RPMI7951 (cell line): ENCODE results near the gene DUSP7. TPM values are rescaled to one million over a fixed set of nuclear protein-coding genes. Genes with fewer than 3 reads are reported as not detected.

ENCODE experiments used
- DNase-seq: peaks from one replicate; pipeline ENCODE4 v3.0.0-alpha.2; 2012; ENCODE audit warnings: low read depth
- total RNA-seq: library from RNA; depleted of rRNA; stranded (reverse); fragments of >200 nt; shearing (Covaris generic); gene quantifications from 2 replicates; pipeline ENCODE4 v1.2.3, GENCODE V29; 2014

DUSP7 gene
- total RNA-seq, 1 experiment from 2014 or later, result 16.9 TPM

- no peak for DNase-seq
Measured at GRCh38 chr3:52026041-52026440, 30.3 kb downstream of the DUSP7 start.

GRCh38 chr3:52025453-52025852 lies 30.9 kb downstream of the DUSP7 start:
- peak; percentile 24 for DNase-seq

GRCh38 chr3:52024765-52025452 lies 31.5 kb downstream of the DUSP7 start:
- DNase-seq, result no peak

- no peak for DNase-seq
Measured at GRCh38 chr3:52023860-52024764, 32.3 kb downstream of the DUSP7 start.

GRCh38 chr3:52023101-52023770 lies 33.1 kb downstream of the DUSP7 start:
- no peak for DNase-seq

- DNase-seq, result peak; percentile 45
Measured at GRCh38 chr3:52022323-52023100, 33.9 kb downstream of the DUSP7 start.

- peak; percentile 25 for DNase-seq
Measured at GRCh38 chr3:52021489-52022268, 34.7 kb downstream of the DUSP7 start.

- no peak for DNase-seq
Measured at GRCh38 chr3:52020796-52021195, 35.6 kb downstream of the DUSP7 start.

GRCh38 chr3:52019352-52020080 lies 36.9 kb downstream of the DUSP7 start:
- DNase-seq, result no peak

GRCh38 chr3:52018319-52019000 lies 37.9 kb downstream of the DUSP7 start:
- DNase-seq, result no peak

- DNase-seq, result no peak
Measured at GRCh38 chr3:52017586-52017985, 38.8 kb downstream of the DUSP7 start.

GRCh38 chr3:52015438-52016228 lies 40.7 kb downstream of the DUSP7 start:
- no peak for DNase-seq

GRCh38 chr3:52014613-52015012 lies 41.8 kb downstream of the DUSP7 start:
- DNase-seq, result peak; percentile 54

GRCh38 chr3:52013802-52014598 lies 42.4 kb downstream of the DUSP7 start:
- no peak for DNase-seq

GRCh38 chr3:52012699-52013098 lies 43.7 kb downstream of the DUSP7 start:
- DNase-seq, result no peak

- no peak for DNase-seq
Measured at GRCh38 chr3:52010431-52010830, 45.9 kb downstream of the DUSP7 start.

- DNase-seq, result no peak
Measured at GRCh38 chr3:52007291-52007690, 49.1 kb downstream of the DUSP7 start.

GRCh38 chr3:52006820-52007133 lies 49.6 kb downstream of the DUSP7 start:
- no peak for DNase-seq
